ENCODE measurements around the gene NPPC.

NPPC gene

GRCh38 chr2:231879216-231879615 is 47.0 kb downstream of the NPPC start:
- POLR2A ChIA-PET = no interaction called here
- CTCF ChIA-PET = interaction anchor here (1.2 to 8.3 kb wide), 2 partner anchors 20 to 26 kb away, joined by 5 to 62 read pairs; no protein-coding TSS in a partner anchor

GRCh38 chr2:231877533-231878456 is 48.4 kb downstream of the NPPC start:
- ChIA-PET POLR2A (no interaction called here), CTCF (interaction anchor here (0.6 to 1.4 kb wide), 2 partner anchors 25 to 116 kb away, joined by 3 to 4 read pairs; no protein-coding TSS in a partner anchor)
- DNase-seq (ENCODE audit: low read depth, low spot score) = no peak
- no peak overlapping the region for H3K4me3 ChIP-seq (ENCODE audit: low read depth, low read length)
- no peak for TF ChIP-seq CTCF (IDR thresholded peaks at IDR 0.05; ENCODE audit: insufficient read depth, low read length, missing control alignments)

More at GRCh38 chr2:231879216-231879615, 47.0 kb downstream of the NPPC start:
- no peak overlapping the region for H3K4me3 ChIP-seq (ENCODE audit: low read depth, low read length)
- TF ChIP-seq CTCF (IDR thresholded peaks at IDR 0.05; ENCODE audit: insufficient read depth, low read length, missing control alignments) = no peak
- DNase-seq (ENCODE audit: low read depth, low spot score) = no peak

- no peak for TF ChIP-seq CTCF (IDR thresholded peaks at IDR 0.05; ENCODE audit: insufficient read depth, low read length, missing control alignments)
- ChIA-PET POLR2A (no interaction called here), CTCF (no interaction called here)
- no peak overlapping the region for H3K4me3 ChIP-seq (ENCODE audit: low read depth, low read length)
- no peak for DNase-seq (ENCODE audit: low read depth, low spot score)
These were observed 51.3 kb downstream of the NPPC start for GRCh38 chr2:231874944-231875343.
